Measurements from ENCODE around the gene IL6ST.

Gene IL6ST

DNA sequence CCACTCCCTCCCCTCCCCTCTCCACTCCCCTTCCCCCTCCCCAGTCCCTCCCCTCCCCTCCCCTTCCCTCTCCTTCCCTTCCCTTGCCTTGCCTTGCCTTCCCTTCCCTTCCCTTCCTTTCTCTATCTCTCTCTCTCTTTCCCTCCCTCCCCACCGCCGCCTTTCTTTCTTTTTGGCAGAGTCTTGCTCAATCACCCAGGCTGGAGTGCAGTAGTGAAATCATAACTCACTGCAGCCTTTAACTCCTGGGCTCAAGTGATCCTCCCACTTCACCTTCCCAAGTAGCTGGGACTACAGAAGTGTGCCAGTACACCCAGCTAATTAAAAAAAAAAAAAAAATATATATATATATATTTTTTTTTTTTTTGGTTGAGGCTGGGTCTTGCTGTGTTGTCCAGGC, 98.1 kb downstream of the IL6ST start:
- no peak overlapping the region for H3K4me3 ChIP-seq (ENCODE audit: low read depth, low read length)
- TF ChIP-seq CTCF (IDR thresholded peaks at IDR 0.05; ENCODE audit: low read depth, low read length, missing control alignments) = no peak
- DNase-seq (ENCODE audit: low read depth) = no peak

- DNase-seq (ENCODE audit: low read depth) = no peak
- no peak overlapping the region for H3K4me3 ChIP-seq (ENCODE audit: low read depth, low read length)
- no peak for TF ChIP-seq CTCF (IDR thresholded peaks at IDR 0.05; ENCODE audit: low read depth, low read length, missing control alignments)
Observed at GRCh38 chr5:55896238-55896637, 98.5 kb downstream of the IL6ST start.

- no peak for DNase-seq (ENCODE audit: low read depth)
- TF ChIP-seq CTCF (IDR thresholded peaks at IDR 0.05; ENCODE audit: low read depth, low read length, missing control alignments) = no peak
- no peak overlapping the region for H3K4me3 ChIP-seq (ENCODE audit: low read depth, low read length)
Observed at GRCh38 chr5:55895346-55895745, 99.4 kb downstream of the IL6ST start.

DNA sequence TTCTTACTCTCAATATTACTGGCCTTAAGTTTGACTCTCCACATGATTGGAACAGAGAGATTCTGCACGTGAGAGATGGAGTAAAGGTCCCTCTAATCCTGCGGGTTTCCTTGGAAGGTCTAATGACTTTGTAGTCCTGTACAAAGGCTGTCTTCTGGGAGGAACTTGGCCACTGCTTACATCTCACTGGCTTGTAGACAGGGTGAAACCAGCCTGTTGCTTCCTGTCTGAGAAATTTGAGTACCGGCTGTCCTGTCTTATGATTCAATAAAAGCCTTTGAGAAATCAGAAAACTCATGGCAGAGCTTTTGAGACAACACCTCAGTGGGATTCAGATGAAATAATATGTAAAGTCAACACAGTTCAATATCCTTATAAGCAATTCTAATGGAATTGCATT, 100.6 kb downstream of the IL6ST start:
- DNase-seq (ENCODE audit: low read depth) = no peak
- no peak for TF ChIP-seq CTCF (IDR thresholded peaks at IDR 0.05; ENCODE audit: low read depth, low read length, missing control alignments)
- H3K4me3 ChIP-seq (ENCODE audit: low read depth, low read length) = no peak overlapping the region

GRCh38 chr5:55892479-55892878, 102.3 kb downstream of the IL6ST start:
- DNase-seq (ENCODE audit: low read depth) = no peak
- no peak for TF ChIP-seq CTCF (IDR thresholded peaks at IDR 0.05; ENCODE audit: low read depth, low read length, missing control alignments)
- no peak overlapping the region for H3K4me3 ChIP-seq (ENCODE audit: low read depth, low read length)

DNA sequence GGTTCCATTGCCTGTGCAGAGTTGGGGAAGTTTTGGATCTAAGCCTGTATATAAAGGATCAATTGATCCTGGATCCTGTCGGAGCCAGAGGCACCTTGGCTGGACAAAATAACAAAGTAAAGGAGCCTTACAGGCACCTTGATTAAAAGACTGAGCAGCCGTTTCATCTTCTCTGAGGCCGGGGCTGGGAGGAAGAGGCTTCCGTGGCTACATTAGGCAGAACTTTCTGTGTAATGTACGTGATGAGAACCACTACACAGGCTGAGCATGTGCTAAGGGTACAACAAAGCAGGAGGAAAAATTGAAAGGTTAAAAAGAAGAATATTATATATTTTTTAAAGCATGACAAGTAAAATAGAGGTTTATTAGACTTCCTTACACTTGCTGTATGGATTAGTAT, 106.6 kb downstream of the IL6ST start:
- no peak overlapping the region for H3K4me3 ChIP-seq (ENCODE audit: low read depth, low read length)
- TF ChIP-seq CTCF (IDR thresholded peaks at IDR 0.05; ENCODE audit: low read depth, low read length, missing control alignments) = no peak
- no peak for DNase-seq (ENCODE audit: low read depth)

DNA sequence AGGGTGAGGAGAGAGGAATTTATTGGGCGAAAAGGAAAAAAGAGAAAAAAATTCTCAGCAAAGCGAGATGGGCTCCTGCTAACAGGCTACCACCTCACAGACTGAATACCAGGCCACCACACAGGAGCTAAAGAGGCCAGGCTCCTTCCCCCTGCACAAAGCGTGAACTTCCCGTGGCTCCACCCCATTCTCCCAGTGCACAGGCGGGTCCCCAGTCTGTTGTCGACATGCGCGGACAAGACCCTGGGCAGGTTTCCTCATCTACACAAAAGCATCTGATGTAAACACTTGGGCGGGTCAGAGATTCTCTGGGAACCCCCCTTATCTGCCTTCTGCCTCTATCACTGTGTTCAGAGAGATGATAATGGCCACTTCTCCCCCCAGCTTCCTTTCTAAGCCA, 109.4 kb downstream of the IL6ST start:
- no peak for DNase-seq (ENCODE audit: low read depth)
- no peak for TF ChIP-seq CTCF (IDR thresholded peaks at IDR 0.05; ENCODE audit: low read depth, low read length, missing control alignments)
- H3K4me3 ChIP-seq (ENCODE audit: low read depth, low read length) = no peak overlapping the region

All from GM12864 (cell line).